Measurements from ENCODE around the gene MOK. TPM values are rescaled to one million over a fixed set of nuclear protein-coding genes. Genes with fewer than 3 reads are reported as not detected.

MOK gene
- total RNA-seq, 1 experiment from 2014 or later, result 2.0 TPM

DNA sequence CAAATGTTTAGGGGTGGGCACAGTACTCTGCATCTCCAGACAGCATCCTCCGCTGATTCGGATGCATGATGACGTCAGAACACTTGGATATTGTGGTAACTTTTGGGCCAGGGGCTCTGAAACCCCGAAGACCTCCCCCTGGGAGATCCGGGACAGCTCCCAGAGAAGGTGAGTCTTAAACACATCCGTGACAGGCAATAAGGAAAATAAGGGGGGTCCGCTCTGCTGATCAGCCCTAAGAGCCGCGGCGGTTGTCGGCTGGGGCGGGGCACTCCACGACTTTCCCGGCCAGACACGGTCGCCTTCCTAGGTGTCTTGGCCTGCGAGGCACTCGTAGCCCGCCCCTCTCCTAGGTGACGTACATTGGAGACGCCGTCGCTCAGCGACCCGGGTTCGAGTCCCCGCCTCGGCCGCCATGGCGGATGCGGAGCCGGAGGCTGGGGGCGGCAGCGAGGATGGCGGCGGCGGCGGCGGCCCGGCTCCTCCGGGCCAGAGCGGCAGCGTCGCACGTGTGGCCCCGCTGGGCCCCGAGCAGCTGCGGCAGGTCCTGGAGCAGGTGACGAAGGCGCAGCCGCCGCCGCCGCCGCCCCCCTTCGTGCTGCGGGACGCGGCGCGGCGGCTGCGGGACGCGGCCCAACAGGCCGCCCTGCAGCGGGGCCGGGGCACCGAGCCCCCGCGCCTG lies 14.5 kb upstream of the MOK start, which contains the start of gene ZNF839 (continued):
- TF ChIP-seq OVOL2 (CRISPR knock-in tag; IDR thresholded peaks at IDR 0.05; ENCODE audit: borderline replicate concordance) (no peak), ZNF423 (CRISPR knock-in tag; IDR thresholded peaks at IDR 0.05) (no peak), ETV6 (CRISPR knock-in tag; IDR thresholded peaks at IDR 0.05) (peak; percentile 77; the same call in 1 of the 2 replicates), NR3C1 (CRISPR knock-in tag; conservative IDR thresholded peaks at IDR 0.05; ENCODE audit: low read depth) (no peak), CREM (CRISPR knock-in tag; IDR thresholded peaks at IDR 0.05) (peak; percentile 96), ZBTB21 (CRISPR knock-in tag; IDR thresholded peaks at IDR 0.05; ENCODE audit: borderline replicate concordance) (peak; percentile 70; the same call in 1 of the 2 replicates), RORB (CRISPR knock-in tag; IDR thresholded peaks at IDR 0.05) (no peak), SP1 (CRISPR knock-in tag; conservative IDR thresholded peaks at IDR 0.05) (peak; percentile 91), MXD4 (CRISPR knock-in tag; IDR thresholded peaks at IDR 0.05; ENCODE audit: borderline replicate concordance) (no peak)
- TF ChIP-seq, protein P1, sequence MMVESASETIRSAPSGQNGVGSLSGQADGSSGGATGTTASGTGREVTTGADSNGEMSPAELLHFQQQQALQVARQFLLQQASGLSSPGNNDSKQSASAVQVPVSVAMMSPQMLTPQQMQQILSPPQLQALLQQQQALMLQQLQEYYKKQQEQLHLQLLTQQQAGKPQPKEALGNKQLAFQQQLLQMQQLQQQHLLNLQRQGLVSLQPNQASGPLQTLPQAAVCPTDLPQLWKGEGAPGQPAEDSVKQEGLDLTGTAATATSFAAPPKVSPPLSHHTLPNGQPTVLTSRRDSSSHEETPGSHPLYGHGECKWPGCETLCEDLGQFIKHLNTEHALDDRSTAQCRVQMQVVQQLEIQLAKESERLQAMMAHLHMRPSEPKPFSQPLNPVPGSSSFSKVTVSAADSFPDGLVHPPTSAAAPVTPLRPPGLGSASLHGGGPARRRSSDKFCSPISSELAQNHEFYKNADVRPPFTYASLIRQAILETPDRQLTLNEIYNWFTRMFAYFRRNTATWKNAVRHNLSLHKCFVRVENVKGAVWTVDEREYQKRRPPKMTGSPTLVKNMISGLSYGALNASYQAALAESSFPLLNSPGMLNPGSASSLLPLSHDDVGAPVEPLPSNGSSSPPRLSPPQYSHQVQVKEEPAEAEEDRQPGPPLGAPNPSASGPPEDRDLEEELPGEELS (CRISPR knock-in tag; IDR thresholded peaks at IDR 0.05), result peak; percentile 47; the same call in 1 of the 2 replicates
- TF ChIP-seq, protein P2, sequence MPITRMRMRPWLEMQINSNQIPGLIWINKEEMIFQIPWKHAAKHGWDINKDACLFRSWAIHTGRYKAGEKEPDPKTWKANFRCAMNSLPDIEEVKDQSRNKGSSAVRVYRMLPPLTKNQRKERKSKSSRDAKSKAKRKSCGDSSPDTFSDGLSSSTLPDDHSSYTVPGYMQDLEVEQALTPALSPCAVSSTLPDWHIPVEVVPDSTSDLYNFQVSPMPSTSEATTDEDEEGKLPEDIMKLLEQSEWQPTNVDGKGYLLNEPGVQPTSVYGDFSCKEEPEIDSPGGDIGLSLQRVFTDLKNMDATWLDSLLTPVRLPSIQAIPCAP (CRISPR knock-in tag; IDR thresholded peaks at IDR 0.05), result peak; percentile 55; the same call in 1 of the 2 replicates
- TF ChIP-seq, protein P3, sequence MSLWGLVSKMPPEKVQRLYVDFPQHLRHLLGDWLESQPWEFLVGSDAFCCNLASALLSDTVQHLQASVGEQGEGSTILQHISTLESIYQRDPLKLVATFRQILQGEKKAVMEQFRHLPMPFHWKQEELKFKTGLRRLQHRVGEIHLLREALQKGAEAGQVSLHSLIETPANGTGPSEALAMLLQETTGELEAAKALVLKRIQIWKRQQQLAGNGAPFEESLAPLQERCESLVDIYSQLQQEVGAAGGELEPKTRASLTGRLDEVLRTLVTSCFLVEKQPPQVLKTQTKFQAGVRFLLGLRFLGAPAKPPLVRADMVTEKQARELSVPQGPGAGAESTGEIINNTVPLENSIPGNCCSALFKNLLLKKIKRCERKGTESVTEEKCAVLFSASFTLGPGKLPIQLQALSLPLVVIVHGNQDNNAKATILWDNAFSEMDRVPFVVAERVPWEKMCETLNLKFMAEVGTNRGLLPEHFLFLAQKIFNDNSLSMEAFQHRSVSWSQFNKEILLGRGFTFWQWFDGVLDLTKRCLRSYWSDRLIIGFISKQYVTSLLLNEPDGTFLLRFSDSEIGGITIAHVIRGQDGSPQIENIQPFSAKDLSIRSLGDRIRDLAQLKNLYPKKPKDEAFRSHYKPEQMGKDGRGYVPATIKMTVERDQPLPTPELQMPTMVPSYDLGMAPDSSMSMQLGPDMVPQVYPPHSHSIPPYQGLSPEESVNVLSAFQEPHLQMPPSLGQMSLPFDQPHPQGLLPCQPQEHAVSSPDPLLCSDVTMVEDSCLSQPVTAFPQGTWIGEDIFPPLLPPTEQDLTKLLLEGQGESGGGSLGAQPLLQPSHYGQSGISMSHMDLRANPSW (CRISPR knock-in tag; conservative IDR thresholded peaks at IDR 0.05; ENCODE audit: low read depth), result no peak
- TF ChIP-seq, protein P4, sequence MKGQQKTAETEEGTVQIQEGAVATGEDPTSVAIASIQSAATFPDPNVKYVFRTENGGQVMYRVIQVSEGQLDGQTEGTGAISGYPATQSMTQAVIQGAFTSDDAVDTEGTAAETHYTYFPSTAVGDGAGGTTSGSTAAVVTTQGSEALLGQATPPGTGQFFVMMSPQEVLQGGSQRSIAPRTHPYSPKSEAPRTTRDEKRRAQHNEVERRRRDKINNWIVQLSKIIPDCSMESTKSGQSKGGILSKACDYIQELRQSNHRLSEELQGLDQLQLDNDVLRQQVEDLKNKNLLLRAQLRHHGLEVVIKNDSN (CRISPR knock-in tag; IDR thresholded peaks at IDR 0.05), result 0 out of 2 replicates have a peak, but pooled peaks have one; percentile 30
- TF ChIP-seq, protein P5, sequence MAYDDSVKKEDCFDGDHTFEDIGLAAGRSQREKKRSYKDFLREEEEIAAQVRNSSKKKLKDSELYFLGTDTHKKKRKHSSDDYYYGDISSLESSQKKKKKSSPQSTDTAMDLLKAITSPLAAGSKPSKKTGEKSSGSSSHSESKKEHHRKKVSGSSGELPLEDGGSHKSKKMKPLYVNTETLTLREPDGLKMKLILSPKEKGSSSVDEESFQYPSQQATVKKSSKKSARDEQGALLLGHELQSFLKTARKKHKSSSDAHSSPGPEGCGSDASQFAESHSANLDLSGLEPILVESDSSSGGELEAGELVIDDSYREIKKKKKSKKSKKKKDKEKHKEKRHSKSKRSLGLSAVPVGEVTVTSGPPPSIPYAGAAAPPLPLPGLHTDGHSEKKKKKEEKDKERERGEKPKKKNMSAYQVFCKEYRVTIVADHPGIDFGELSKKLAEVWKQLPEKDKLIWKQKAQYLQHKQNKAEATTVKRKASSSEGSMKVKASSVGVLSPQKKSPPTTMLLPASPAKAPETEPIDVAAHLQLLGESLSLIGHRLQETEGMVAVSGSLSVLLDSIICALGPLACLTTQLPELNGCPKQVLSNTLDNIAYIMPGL (CRISPR knock-in tag; IDR thresholded peaks at IDR 0.05), result peak; percentile 87; the same call in 1 of the 2 replicates
- TF ChIP-seq, protein P6, sequence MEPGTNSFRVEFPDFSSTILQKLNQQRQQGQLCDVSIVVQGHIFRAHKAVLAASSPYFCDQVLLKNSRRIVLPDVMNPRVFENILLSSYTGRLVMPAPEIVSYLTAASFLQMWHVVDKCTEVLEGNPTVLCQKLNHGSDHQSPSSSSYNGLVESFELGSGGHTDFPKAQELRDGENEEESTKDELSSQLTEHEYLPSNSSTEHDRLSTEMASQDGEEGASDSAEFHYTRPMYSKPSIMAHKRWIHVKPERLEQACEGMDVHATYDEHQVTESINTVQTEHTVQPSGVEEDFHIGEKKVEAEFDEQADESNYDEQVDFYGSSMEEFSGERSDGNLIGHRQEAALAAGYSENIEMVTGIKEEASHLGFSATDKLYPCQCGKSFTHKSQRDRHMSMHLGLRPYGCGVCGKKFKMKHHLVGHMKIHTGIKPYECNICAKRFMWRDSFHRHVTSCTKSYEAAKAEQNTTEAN (CRISPR knock-in tag; IDR thresholded peaks at IDR 0.05), result no peak
- TF ChIP-seq, protein P7, sequence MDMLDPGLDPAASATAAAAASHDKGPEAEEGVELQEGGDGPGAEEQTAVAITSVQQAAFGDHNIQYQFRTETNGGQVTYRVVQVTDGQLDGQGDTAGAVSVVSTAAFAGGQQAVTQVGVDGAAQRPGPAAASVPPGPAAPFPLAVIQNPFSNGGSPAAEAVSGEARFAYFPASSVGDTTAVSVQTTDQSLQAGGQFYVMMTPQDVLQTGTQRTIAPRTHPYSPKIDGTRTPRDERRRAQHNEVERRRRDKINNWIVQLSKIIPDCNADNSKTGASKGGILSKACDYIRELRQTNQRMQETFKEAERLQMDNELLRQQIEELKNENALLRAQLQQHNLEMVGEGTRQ (CRISPR knock-in tag; IDR thresholded peaks at IDR 0.05), result no peak

All from WTC11 (cell line).